OCI-LY1 (cell line): ENCODE data around the gene MORC4.

Experiments
- H2AFZ ChIP-seq: fragments of 200-600 bp; sonication (generic), shearing (Covaris generic); 2 replicates; pipeline ENCODE4 v1.6.0; 2014; ENCODE audit warnings: antibody characterized with exemption, mild to moderate bottlenecking, low read length
- H3F3A ChIP-seq: fragments of 200-600 bp; sonication (generic), shearing (Covaris generic); 2 replicates; pipeline ENCODE4 v1.6.0; 2014; ENCODE audit warnings: mild to moderate bottlenecking, antibody characterized with exemption, low read length, moderate library complexity; ENCODE audit not compliant: insufficient read depth
- H3K27ac ChIP-seq: fragments of 200-600 bp; sonication (generic); 2 replicates; pipeline ENCODE4 v1.5.1; 2014; ENCODE audit warnings: low read length, mixed run types, mild to moderate bottlenecking, low read depth; ENCODE audit not compliant: poor library complexity, severe bottlenecking
- H3K27me3 ChIP-seq: fragments of 200-600 bp; sonication (generic); 2 replicates; pipeline ENCODE4 v1.6.0; 2014; ENCODE audit warnings: antibody characterized with exemption, mild to moderate bottlenecking, low read length, moderate library complexity; ENCODE audit not compliant: insufficient read depth
- H3K36me3 ChIP-seq: fragments of 200-600 bp; sonication (generic); 2 replicates; pipeline ENCODE4 v1.6.1; 2014; ENCODE audit warnings: mild to moderate bottlenecking, antibody characterized with exemption, low read length, moderate library complexity, mixed read lengths; ENCODE audit not compliant: insufficient read depth
- H3K4me1 ChIP-seq: fragments of 200-600 bp; sonication (generic); 2 replicates; pipeline ENCODE4 v1.5.1; 2014; ENCODE audit warnings: mild to moderate bottlenecking, low read length, moderate library complexity; ENCODE audit not compliant: insufficient read depth, severe bottlenecking
- H3K4me2 ChIP-seq: fragments of 200-600 bp; sonication (generic), shearing (Covaris generic); 2 replicates; pipeline ENCODE4 v1.6.1; 2014; ENCODE audit warnings: low read length
- H3K4me3 ChIP-seq: fragments of 200-600 bp; sonication (generic); 2 replicates; pipeline ENCODE4 v1.5.1; 2014; ENCODE audit warnings: low read length, low read depth, mild to moderate bottlenecking, mixed read lengths; ENCODE audit not compliant: poor library complexity, severe bottlenecking
- H3K79me2 ChIP-seq: fragments of 200-600 bp; shearing (Covaris generic); 2 replicates; pipeline ENCODE4 v1.6.1; 2016; ENCODE audit warnings: mixed run types, low read length, mixed read lengths; ENCODE audit not compliant: insufficient read depth
- H3K9ac ChIP-seq: fragments of 200-600 bp; sonication (generic), shearing (Covaris generic); 2 replicates; pipeline ENCODE4 v1.6.1; 2014; ENCODE audit warnings: mild to moderate bottlenecking, low read length, mixed read lengths
- H3K9me2 ChIP-seq: fragments of 200-600 bp; sonication (generic), shearing (Covaris generic); 2 replicates; pipeline ENCODE4 v1.6.1; 2014; ENCODE audit warnings: low read depth, mild to moderate bottlenecking, low read length, mixed read lengths
- H3K9me3 ChIP-seq: fragments of 200-600 bp; shearing (Covaris generic); 2 replicates; pipeline ENCODE4 v1.6.1; 2014; ENCODE audit warnings: low read length, mixed read lengths
- H4K20me1 ChIP-seq: fragments of 200-600 bp; sonication (generic), shearing (Covaris generic); 2 replicates; pipeline ENCODE4 v1.6.0; 2016; ENCODE audit warnings: mild to moderate bottlenecking, low read length; ENCODE audit not compliant: insufficient read depth
- CTCF ChIP-seq: fragments of 200-600 bp; sonication (generic), shearing (Covaris generic); IDR thresholded peaks from 2 replicates; pipeline ENCODE4 v1.5.1; 2017; ENCODE audit warnings: mild to moderate bottlenecking, antibody characterized with exemption, low read length, moderate library complexity, mixed read lengths
- EZH2 ChIP-seq: fragments of 200-600 bp; sonication (generic), shearing (Covaris generic); IDR thresholded peaks from 2 replicates; pipeline ENCODE4 v1.8.0; 2017; ENCODE audit warnings: borderline replicate concordance, mixed run types, mild to moderate bottlenecking, antibody characterized with exemption, low read length, moderate library complexity, mixed read lengths

Gene MORC4

DNA sequence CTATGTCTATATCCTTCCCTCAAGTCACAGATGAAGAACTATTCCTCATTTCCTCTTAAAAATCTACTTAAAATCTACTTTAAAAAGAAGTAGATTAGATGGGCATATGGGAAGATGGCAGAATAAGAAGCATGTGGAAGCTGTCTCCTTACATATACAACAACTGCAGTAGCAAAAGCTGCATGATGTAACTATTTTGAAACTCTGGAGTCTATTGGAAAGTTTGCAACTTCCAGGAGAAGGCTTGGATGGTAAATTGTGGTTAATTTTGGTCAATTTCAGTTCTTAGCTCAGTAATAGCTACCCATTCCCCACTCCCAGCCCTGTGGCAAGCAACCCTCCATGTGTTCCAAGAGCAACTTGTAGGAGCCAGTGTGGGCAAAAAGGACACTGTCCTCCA, 36.9 kb downstream of the MORC4 start:
- no peaks in the 10 kb centered on the region for H3K9me3 ChIP-seq
- no peaks in the 10 kb centered on the region for H3K4me1 ChIP-seq
- H3K9me2 ChIP-seq: no peaks in the 10 kb centered on the region
- H3K79me2 ChIP-seq: no peaks in the 10 kb centered on the region
- no peak overlapping the region for H3K4me2 ChIP-seq
- H3K27me3 ChIP-seq: no peaks in the 10 kb centered on the region
- no peak overlapping the region for H3K4me3 ChIP-seq
- no peaks in the 10 kb centered on the region for H4K20me1 ChIP-seq
- H3K27ac ChIP-seq: no peak overlapping the region
- TF ChIP-seq CTCF (no peak), EZH2 (no peak)
- H3F3A ChIP-seq: no peaks in the 10 kb centered on the region
- no peak overlapping the region for H3K9ac ChIP-seq
- H3K36me3 ChIP-seq: no peaks in the 10 kb centered on the region
- no peak overlapping the region for H2AFZ ChIP-seq

DNA sequence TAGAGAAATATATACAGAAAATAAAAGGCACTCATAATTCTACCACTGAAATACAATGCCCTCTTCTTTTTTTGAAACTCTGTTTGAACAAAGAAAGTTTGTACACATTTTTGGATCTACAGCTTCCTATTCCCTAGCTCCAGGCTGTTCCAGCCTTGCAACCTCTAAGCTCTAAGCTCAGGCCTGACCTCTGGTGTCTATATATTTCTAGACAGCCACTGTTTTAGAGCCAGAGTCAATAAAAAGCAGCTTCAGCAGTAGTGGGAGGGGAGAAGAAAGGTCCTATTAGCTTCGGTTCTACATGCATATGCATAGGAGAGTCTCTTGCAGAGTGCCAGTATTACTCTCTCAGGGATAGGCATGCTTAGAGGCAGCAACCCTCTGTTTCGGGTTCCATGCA, 40.1 kb downstream of the MORC4 start:
- TF ChIP-seq CTCF (no peak), EZH2 (no peak)
- H3K27ac ChIP-seq: no peak overlapping the region
- H3K9ac ChIP-seq: no peak overlapping the region
- H3K36me3 ChIP-seq: no peaks in the 10 kb centered on the region
- no peaks in the 10 kb centered on the region for H3K79me2 ChIP-seq
- H3K9me2 ChIP-seq: no peaks in the 10 kb centered on the region
- no peak overlapping the region for H2AFZ ChIP-seq
- no peak overlapping the region for H3K4me3 ChIP-seq
- H3K4me2 ChIP-seq: no peak overlapping the region
- H3F3A ChIP-seq: no peaks in the 10 kb centered on the region
- H3K27me3 ChIP-seq: no peaks in the 10 kb centered on the region
- no peaks in the 10 kb centered on the region for H4K20me1 ChIP-seq
- no peaks in the 10 kb centered on the region for H3K9me3 ChIP-seq
- no peaks in the 10 kb centered on the region for H3K4me1 ChIP-seq

- Histone ChIP-seq H3K27ac (no peak overlapping the region), H3K9me2 (no peaks in the 10 kb centered on the region), H3K4me1 (no peaks in the 10 kb centered on the region), H3K36me3 (no peaks in the 10 kb centered on the region), H3K4me3 (no peak overlapping the region), H2AFZ (no peak overlapping the region), H4K20me1 (no peaks in the 10 kb centered on the region), H3K27me3 (no peaks in the 10 kb centered on the region), H3K4me2 (no peak overlapping the region), H3K9ac (no peak overlapping the region), H3F3A (no peaks in the 10 kb centered on the region), H3K79me2 (no peaks in the 10 kb centered on the region), H3K9me3 (no peaks in the 10 kb centered on the region)
- TF ChIP-seq EZH2 (no peak), CTCF (no peak)
Measured at GRCh38 chrX:106957856-106958255, 42.2 kb downstream of the MORC4 start.
